ENCODE measurements around the gene BDKRB2. TPM values are rescaled to one million over a fixed set of nuclear protein-coding genes. Genes with fewer than 3 reads are reported as not detected.

Gene BDKRB2
- total RNA-seq, 1 experiment from 2014 or later, result 0.05 TPM

- no peaks in the 10 kb centered on the region for H3K36me3 ChIP-seq (ENCODE audit: control insufficient read depth, insufficient read depth, low read length)
- BruUV-seq (replicated peaks), result no TSS peak
- intact Hi-C loops (cut with micrococcal nuclease; ENCODE audit: unreplicated experiment), result no loop called here
- ChIA-PET CTCF (no interaction called here), POLR2A (no interaction called here)
- no peak for TF ChIP-seq REST (IDR thresholded peaks at IDR 0.05; ENCODE audit: insufficient read depth in 1 of 2, low read depth in 2 of 2, low read length in 1 of 2)
- no peak for TF ChIP-seq TCF7L2 (IDR thresholded peaks at IDR 0.05; ENCODE audit: low read depth, low read length)
- no peak for TF ChIP-seq SIN3A (IDR thresholded peaks at IDR 0.05; ENCODE audit: borderline replicate concordance, insufficient read depth, low read depth, low read length)
- TF ChIP-seq, protein P1, sequence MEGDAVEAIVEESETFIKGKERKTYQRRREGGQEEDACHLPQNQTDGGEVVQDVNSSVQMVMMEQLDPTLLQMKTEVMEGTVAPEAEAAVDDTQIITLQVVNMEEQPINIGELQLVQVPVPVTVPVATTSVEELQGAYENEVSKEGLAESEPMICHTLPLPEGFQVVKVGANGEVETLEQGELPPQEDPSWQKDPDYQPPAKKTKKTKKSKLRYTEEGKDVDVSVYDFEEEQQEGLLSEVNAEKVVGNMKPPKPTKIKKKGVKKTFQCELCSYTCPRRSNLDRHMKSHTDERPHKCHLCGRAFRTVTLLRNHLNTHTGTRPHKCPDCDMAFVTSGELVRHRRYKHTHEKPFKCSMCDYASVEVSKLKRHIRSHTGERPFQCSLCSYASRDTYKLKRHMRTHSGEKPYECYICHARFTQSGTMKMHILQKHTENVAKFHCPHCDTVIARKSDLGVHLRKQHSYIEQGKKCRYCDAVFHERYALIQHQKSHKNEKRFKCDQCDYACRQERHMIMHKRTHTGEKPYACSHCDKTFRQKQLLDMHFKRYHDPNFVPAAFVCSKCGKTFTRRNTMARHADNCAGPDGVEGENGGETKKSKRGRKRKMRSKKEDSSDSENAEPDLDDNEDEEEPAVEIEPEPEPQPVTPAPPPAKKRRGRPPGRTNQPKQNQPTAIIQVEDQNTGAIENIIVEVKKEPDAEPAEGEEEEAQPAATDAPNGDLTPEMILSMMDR (IDR thresholded peaks at IDR 0.05), result no peak
- TF ChIP-seq POLR2AphosphoS5 (IDR thresholded peaks at IDR 0.05; ENCODE audit: low read depth, low read length), result no peak
- ATAC-seq, result no peak
- H3K4me3 ChIP-seq (ENCODE audit: low read depth in 2 of 2, low read length in 2 of 2), result no peak overlapping the region
- no peaks in the 10 kb centered on the region for H3K9me3 ChIP-seq (ENCODE audit: control insufficient read depth, insufficient read depth, low read depth, low read length)
- H3K27me3 ChIP-seq (ENCODE audit: control insufficient read depth, insufficient read depth, low read length), result no peaks in the 10 kb centered on the region
- no peak for DNase-seq (ENCODE audit: low read depth, low spot score)
- H3K4me1 ChIP-seq (ENCODE audit: control insufficient read depth, insufficient read depth, low read length), result no peaks in the 10 kb centered on the region
- in situ Hi-C loops (cut with HindIII; ENCODE audit: low pct_unique_long_range_greater_than_20kb, low sequenced_read_pairs), result no loop called here
- no peak overlapping the region for H3K27ac ChIP-seq (ENCODE audit: low read length)
These were observed 1.0 kb upstream of the BDKRB2 start for GRCh38 chr14:96203635-96204034.

DNA sequence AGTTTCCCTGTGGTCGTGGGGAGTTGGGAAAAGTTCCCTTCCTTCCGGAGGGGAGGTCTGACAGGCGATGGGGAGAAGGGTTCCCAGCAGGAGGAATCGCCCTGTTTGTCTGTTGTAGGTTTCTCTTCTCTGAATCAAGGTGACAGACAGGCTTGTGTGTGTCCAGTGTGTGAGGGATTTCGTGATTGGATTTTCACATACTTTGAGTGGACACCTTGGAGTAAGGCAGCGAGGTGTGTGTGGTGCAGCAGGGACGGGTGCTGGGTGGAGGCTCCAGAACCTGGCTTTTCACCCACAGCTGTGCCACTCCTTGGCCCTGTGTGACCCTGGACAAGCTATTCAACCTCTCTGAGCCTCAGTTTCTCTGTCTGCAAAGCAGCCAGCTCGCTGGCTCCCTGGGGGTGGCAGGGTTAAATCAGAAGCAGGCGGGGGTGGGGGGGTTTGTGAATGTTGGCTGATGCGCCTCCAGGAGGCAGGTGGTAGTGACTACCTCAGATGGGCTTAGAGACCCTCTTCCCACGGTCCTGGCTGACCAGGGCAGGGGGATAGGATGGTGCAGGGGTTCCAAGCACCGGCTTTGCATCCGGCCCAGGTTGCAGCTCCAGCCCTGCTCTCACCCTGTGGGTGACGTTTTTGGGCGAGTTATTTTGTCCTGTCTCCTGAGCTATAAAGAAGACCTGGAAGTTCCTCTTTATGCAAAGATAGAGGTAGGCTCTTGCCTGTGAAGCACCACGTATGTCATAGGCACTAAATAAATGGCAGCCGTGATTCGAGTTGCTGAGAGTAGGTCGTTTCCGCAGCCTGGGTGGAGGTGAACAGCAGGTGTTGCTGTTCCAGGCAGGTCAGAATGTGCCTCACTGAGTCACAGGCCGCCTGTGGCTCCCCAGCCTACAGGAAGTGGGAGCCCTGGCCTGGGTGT lies 679 bp downstream of the BDKRB2 start:
- POLR2A ChIA-PET, result interaction anchor here (0.7 kb wide), 1 partner anchor 1419 kb away, joined by 3 read pairs; no protein-coding TSS in a partner anchor
- BruUV-seq (replicated peaks), result no TSS peak
- ATAC-seq (peak; percentile 47), DNase-seq (ENCODE audit: low read depth, low spot score) (no peak)
- Histone ChIP-seq H3K9me3 (ENCODE audit: control insufficient read depth, insufficient read depth, low read depth, low read length) (no peaks in the 10 kb centered on the region), H3K4me3 (ENCODE audit: low read depth in 2 of 2, low read length in 2 of 2) (peak overlapping the region; percentile 29 to 43; a peak in 3 of 4 replicates), H3K36me3 (ENCODE audit: control insufficient read depth, insufficient read depth, low read length) (no peaks in the 10 kb centered on the region), H3K27me3 (ENCODE audit: control insufficient read depth, insufficient read depth, low read length) (no peaks in the 10 kb centered on the region), H3K4me1 (ENCODE audit: control insufficient read depth, insufficient read depth, low read length) (no peaks in the 10 kb centered on the region), H3K27ac (ENCODE audit: low read length) (no peak overlapping the region)
- TF ChIP-seq, protein P1 (IDR thresholded peaks at IDR 0.05), result no peak
- TF ChIP-seq POLR2AphosphoS5 (IDR thresholded peaks at IDR 0.05; ENCODE audit: low read depth, low read length) (no peak), SIN3A (IDR thresholded peaks at IDR 0.05; ENCODE audit: borderline replicate concordance, insufficient read depth, low read depth, low read length) (no peak), TCF7L2 (IDR thresholded peaks at IDR 0.05; ENCODE audit: low read depth, low read length) (no peak), REST (IDR thresholded peaks at IDR 0.05; ENCODE audit: insufficient read depth in 1 of 2, low read depth in 2 of 2, low read length in 1 of 2) (no peak)
- in situ Hi-C loops (cut with HindIII; ENCODE audit: low pct_unique_long_range_greater_than_20kb, low sequenced_read_pairs) (no loop called here), intact Hi-C loops (cut with micrococcal nuclease; ENCODE audit: unreplicated experiment) (no loop called here)
- CTCF ChIA-PET, result no interaction called here
